GM21423 (cell line): ENCODE results near the gene MRPS15.
"Not testable (repeated sequence)": the region's sequence is repeated elsewhere in the genome, so short reads cannot be mapped to it uniquely, and the experiment has no call there.

ENCODE experiments used
- ATAC-seq: cut with Tn5 transposase; IDR thresholded peaks from one replicate; pipeline ENCODE4 v1.9.1; 2021; ENCODE audit warnings: mild to moderate bottlenecking, moderate library complexity; ENCODE audit not compliant: unreplicated experiment

The MRPS15 gene

GRCh38 chr1:36484099-36484498, 19.9 kb upstream of the MRPS15 start:
- ATAC-seq = no peak

GRCh38 chr1:36482724-36483388, 18.7 kb upstream of the MRPS15 start, which contains the start of gene CSF3R:
TSS of gene CSF3R (minus strand) at chr1:36482913. CDS start at chr1:36479496, 3,417 bp downstream.
- ATAC-seq = no peak

- no peak for ATAC-seq
Measured at GRCh38 chr1:36481771-36482723, 17.9 kb upstream of the MRPS15 start.

GRCh38 chr1:36481091-36481490, 16.9 kb upstream of the MRPS15 start:
- no peak for ATAC-seq

- ATAC-seq = no peak
Measured at GRCh38 chr1:36480161-36480560, 16.0 kb upstream of the MRPS15 start.

- ATAC-seq = no peak
Measured at GRCh38 chr1:36479505-36480051, 15.4 kb upstream of the MRPS15 start.

GRCh38 chr1:36477615-36478014, 13.4 kb upstream of the MRPS15 start:
- ATAC-seq = not testable (repeated sequence)

GRCh38 chr1:36476945-36477344, 12.8 kb upstream of the MRPS15 start:
- ATAC-seq = no peak

- ATAC-seq = no peak
Measured at GRCh38 chr1:36475910-36476604, 11.9 kb upstream of the MRPS15 start.

GRCh38 chr1:36475341-36475740, 11.2 kb upstream of the MRPS15 start:
- ATAC-seq = no peak

- no peak for ATAC-seq
Measured at GRCh38 chr1:36472656-36473055, 8.5 kb upstream of the MRPS15 start.

GRCh38 chr1:36471830-36472641, 7.9 kb upstream of the MRPS15 start:
- ATAC-seq = no peak

GRCh38 chr1:36469163-36469562, 5.0 kb upstream of the MRPS15 start:
- ATAC-seq = no peak

- no peak for ATAC-seq
Measured at GRCh38 chr1:36467700-36468455, 3.7 kb upstream of the MRPS15 start.

GRCh38 chr1:36467027-36467410, 2.8 kb upstream of the MRPS15 start:
- ATAC-seq = no peak

- no peak for ATAC-seq
Measured at GRCh38 chr1:36466370-36467026, 2.3 kb upstream of the MRPS15 start.

- no peak for ATAC-seq
Measured at GRCh38 chr1:36465731-36466369, 1.7 kb upstream of the MRPS15 start.

GRCh38 chr1:36464605-36465393, 615 bp upstream of the MRPS15 start:
- no peak for ATAC-seq
